Omental fat pad (tissue), 4 donors: ENCODE results near the gene HPSE2. TPM values are rescaled to one million over a fixed set of nuclear protein-coding genes. Genes with fewer than 3 reads are reported as not detected.

Experiments
- ATAC-seq: fragments of 150-250 bp; one replicate; pipeline ENCODE4 v1.9.1; 2016; ENCODE audit warnings: mild to moderate bottlenecking, moderate library complexity; ENCODE audit not compliant: low FRiP score
- DNase-seq: peaks from one replicate; pipeline ENCODE4 v3.0.0-alpha.2; 2019; ENCODE audit warnings: low spot score
- total RNA-seq, 4 donors: library from RNA; depleted of rRNA; stranded (reverse); fragments of >200 nt; gene quantifications; one replicate each; pipeline ENCODE4 v1.1.0, GENCODE V29; 2016
- TF ChIP-seq, protein P1 (sequence below), 3 donors: fragments of 450-650 bp; IDR thresholded peaks; one replicate each; pipeline ENCODE4 v1.5.1; 2016 to 2017; ENCODE audit warnings: antibody characterized with exemption in 3 of 3, mild to moderate bottlenecking in 3 of 3, moderate library complexity in 2 of 3

HPSE2 gene
- total RNA-seq, 4 donors from 2014 or later: 0.24 to 1.5 (median 0.46) TPM

DNA sequence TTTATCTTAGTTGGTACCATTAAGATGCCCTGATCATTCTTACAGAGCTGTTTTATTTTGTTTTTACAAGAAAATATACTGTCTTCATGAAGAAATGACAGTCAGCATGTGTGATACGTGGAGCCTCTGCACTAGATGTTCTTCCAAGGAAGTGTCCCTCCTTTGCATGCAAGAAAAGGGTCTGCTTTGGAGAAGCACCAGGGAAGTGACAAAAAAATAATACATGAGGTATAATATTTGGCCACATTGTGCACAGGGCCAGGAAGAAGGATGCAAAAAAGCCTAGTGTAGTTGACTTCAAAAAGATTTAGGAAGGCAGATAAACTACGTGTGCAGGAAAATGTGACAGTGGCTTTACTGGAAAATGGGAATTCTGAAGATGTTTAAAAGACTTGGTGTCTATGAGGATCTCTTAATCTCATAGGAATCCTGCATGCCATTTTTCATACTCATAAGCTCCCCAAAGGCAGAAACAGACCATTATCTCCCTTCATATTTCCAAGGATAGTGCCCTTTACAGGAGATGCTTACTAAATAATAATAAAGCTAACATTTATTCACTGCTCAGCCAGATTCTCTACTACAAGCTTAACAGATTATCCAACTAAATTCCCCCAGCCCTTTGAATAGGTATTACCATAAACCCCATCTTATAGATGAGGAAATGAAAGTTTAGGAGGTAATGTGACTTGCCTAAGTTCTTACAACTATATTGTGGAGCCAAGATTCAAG is 284.2 kb downstream of the HPSE2 start:
- DNase-seq (no peak), ATAC-seq (no peak)
- TF ChIP-seq, protein P1, sequence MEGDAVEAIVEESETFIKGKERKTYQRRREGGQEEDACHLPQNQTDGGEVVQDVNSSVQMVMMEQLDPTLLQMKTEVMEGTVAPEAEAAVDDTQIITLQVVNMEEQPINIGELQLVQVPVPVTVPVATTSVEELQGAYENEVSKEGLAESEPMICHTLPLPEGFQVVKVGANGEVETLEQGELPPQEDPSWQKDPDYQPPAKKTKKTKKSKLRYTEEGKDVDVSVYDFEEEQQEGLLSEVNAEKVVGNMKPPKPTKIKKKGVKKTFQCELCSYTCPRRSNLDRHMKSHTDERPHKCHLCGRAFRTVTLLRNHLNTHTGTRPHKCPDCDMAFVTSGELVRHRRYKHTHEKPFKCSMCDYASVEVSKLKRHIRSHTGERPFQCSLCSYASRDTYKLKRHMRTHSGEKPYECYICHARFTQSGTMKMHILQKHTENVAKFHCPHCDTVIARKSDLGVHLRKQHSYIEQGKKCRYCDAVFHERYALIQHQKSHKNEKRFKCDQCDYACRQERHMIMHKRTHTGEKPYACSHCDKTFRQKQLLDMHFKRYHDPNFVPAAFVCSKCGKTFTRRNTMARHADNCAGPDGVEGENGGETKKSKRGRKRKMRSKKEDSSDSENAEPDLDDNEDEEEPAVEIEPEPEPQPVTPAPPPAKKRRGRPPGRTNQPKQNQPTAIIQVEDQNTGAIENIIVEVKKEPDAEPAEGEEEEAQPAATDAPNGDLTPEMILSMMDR (IDR thresholded peaks at IDR 0.05): no peak

DNA sequence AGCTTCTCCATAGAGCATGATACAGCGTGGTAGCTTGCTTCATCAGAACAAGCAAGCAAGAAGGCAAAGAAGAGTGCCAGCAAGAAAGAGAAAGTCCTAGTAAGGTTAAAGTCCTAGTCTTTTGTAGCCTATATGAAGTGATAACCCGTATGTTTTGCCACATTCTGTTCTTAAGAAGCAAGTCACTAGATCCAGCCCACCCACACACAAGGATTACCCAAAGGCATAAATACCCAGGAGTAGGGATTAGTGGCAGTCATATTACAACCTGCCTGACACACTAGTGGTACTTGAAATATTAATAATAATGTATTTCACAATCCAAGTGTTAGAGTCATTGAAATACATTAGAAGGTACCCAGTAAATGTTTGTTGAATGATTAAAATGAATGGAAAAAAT is 285.5 kb downstream of the HPSE2 start:
- TF ChIP-seq, protein P1 (IDR thresholded peaks at IDR 0.05): no peak
- DNase-seq (no peak), ATAC-seq (no peak)

DNA sequence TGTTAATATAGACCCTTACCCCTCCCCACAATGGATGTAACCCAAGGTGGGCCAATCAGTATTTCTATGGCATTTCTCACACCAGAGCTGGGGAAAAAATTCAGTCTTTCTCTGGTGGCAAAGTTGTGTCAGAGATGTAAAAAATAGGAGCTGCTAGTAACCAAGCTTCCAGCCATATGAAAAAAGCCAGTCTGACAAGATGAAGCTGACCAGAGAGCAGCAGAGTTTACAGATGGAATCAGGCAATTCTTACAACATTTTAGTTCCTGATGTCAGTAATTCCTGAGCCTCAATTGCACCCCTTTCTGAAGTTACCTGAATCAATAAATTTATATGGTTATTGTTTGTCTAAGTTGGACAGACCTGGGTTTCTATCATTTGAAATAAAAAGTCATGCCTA is 286.3 kb downstream of the HPSE2 start:
- DNase-seq (no peak), ATAC-seq (no peak)
- TF ChIP-seq, protein P1 (IDR thresholded peaks at IDR 0.05): no peak

DNA sequence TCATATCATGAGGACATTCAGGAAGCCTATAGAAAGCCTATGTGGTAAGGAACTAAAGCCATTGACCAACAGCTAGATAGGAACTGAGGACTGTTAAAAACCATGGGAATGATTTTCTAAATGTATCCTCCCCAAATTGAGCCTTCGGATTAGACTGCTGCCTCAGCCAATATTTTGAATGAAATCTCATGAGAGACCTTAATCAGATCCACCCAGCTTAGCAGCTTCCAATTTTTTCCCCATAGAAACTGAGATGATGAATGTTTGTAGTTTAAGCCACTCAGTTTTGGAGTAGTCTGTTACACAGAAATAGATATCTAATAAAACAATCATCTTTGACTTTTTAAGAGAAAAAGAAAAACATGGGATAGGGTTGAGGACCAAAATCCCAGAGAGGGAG is 292.0 kb downstream of the HPSE2 start:
- ATAC-seq: no peak
- TF ChIP-seq, protein P1 (IDR thresholded peaks at IDR 0.05): no peak

DNA sequence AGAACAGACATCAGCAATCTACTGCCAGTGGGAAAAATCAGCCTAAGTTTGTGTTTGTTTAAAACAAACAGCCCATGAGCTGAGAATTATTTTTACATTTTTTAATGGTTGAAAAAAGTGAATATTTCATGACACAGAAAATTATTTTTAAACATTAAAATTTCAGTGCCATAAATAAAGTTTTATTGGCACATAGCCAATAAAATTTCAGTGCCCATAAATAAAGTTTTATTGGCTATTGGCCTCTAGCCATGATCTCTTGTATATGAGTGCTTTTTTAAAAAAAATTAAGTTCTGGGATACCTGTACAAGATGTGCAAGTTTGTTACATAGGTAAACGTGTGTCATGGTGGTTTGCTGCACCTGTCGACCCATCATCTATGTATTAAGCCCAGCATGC is 305.9 kb downstream of the HPSE2 start:
- ATAC-seq: no peak
- TF ChIP-seq, protein P1 (IDR thresholded peaks at IDR 0.05): no peak
- DNase-seq: no peak

More for the DNA sequence above, 292.0 kb downstream of the HPSE2 start:
- DNase-seq: no peak

DNA sequence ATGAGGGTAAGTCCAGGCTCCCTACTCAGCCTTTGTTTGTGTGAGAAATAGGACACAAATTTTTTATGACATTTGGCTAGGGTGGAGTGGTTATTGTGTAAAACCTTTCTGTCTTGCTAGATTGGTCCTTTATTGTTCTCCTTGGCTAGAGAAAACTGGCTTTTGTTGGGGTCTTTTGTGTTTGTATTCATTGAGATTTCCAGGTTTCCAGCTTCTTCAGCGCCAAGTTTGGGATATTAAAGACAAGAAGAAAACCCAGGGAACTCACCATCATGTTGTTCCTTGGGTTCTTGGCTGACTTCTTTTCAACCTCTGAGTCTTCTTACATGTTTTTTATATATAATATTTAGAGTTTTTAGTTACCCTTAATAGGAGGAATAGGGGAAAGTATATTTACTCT is 310.0 kb downstream of the HPSE2 start:
- TF ChIP-seq, protein P1 (IDR thresholded peaks at IDR 0.05): no peak
- DNase-seq (no peak), ATAC-seq (no peak)

DNA sequence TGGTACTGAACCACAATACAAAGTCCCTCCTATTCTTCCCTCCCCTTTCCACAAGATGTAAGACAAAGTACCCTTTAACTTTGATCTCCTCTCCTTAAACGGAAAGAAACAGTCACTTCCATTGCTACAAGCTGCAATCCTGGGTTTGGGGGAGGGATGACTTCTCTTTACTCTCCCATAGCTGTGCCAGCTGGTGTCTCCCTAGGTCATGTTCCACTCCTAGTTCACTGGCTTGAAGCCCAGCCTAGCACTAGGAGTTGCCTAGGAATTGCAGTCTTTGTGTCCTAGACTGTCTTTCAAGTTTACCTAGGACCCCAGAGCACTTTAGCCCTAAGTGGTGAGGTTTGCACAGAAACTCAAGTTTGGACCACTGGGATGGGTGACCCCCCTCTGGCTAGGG is 311.1 kb downstream of the HPSE2 start:
- ATAC-seq (no peak), DNase-seq (no peak)
- TF ChIP-seq, protein P1 (IDR thresholded peaks at IDR 0.05): no peak
